Measurements from ENCODE around the gene C1QBP. TPM values are rescaled to one million over a fixed set of nuclear protein-coding genes. Genes with fewer than 3 reads are reported as not detected.
"Not testable (repeated sequence)": the region's sequence is repeated elsewhere in the genome, so short reads cannot be mapped to it uniquely, and the experiment has no call there.

Gene C1QBP
- polyA plus RNA-seq, 4 donors, result 157 to 179 (median 170) TPM

DNA sequence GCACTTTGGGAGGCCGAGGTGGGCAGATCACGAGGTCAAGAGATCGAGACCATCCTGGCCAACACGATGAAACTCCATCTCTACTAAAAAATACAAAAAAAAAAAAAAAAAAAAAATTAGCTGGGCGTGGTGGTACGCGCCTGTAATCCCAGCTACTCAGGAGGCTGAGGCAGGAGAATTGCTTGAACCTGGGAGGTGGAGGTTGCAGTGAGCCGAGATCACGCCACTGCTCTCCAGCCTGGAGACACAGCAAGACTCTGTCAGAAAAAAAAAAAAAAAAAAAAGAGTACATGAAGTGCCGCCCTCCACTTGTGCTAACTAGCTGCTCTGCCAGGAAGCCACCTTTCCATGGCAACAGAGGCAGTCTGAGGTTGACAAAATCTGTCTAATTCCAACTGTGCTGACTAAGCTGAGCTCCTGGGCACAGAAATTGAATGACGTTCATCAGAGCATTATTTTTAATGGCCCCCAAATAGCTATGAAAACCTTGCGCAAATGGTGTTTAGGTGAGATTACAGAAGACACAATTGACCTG, 3.1 kb downstream of the C1QBP start:
- DNase-seq (ENCODE audit: low read depth in 4 of 4, low spot score in 3 of 4), result not testable (repeated sequence)

GRCh38 chr17:5434984-5435383, 4.0 kb downstream of the C1QBP start:
- no peak for DNase-seq (ENCODE audit: low read depth in 4 of 4, low spot score in 3 of 4)

DNA sequence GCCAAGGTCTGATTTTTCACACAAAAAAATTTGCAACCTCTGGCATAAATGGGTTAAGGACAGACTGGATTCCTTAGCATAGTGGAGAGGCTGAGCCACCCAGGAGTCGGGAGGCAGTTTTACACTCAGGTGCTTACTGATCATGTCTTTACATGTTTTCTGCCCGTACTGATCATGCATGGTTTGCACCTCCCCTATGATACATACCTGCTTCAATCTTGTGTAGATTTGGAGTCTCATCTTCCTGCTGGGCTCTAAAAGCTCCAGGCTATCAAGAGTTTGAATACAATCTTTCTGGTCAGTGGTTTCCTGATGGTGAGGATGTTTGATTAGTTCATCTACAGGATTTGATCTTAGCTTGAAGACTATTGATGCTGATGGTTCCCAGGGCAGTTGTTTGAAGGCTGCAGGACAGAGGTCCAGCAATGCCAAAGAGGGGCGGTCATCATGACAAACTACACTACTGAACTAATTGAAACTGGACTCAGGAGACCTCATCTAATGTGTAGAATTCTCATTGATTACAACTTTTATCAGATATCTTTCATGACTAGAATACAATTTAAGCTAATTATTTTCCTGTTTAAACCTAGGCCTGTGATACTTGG, 6.9 kb downstream of the C1QBP start:
- DNase-seq (ENCODE audit: low read depth in 4 of 4, low spot score in 3 of 4), result no peak

GRCh38 chr17:5431234-5431633, 7.7 kb downstream of the C1QBP start:
- DNase-seq (ENCODE audit: low read depth in 4 of 4, low spot score in 3 of 4), result not testable (repeated sequence)

- DNase-seq (ENCODE audit: low read depth in 4 of 4, low spot score in 3 of 4), result no peak
Observed at GRCh38 chr17:5430413-5430999, 8.4 kb downstream of the C1QBP start.

GRCh38 chr17:5429191-5429887, 9.6 kb downstream of the C1QBP start:
- no peak for DNase-seq (ENCODE audit: low read depth in 4 of 4, low spot score in 3 of 4)

- no peak for DNase-seq (ENCODE audit: low read depth in 4 of 4, low spot score in 3 of 4)
Observed at GRCh38 chr17:5425826-5426225, 13.1 kb downstream of the C1QBP start.

DNA sequence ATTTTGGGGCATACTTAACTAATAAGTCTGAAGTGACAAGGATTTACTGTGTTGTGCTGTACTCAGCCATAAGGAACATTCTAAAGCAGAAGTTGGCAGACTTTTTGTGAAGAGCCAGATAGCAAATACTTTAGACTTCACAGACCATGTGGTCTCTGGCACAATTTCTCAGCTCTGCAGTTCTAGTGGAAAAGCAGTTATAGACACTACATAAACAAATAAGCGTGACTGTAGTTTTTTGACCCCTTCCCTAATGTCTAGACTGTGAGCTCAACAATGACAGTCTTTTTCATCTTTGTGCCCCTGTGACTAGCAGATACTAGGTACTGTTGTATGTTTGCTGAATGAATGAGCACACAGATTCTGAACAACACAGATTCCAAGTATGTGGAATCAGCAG, 14.0 kb downstream of the C1QBP start:
- DNase-seq (ENCODE audit: low read depth in 4 of 4, low spot score in 3 of 4), result no peak

- no peak for DNase-seq (ENCODE audit: low read depth in 4 of 4, low spot score in 3 of 4)
Observed at GRCh38 chr17:5422505-5422904, 16.4 kb downstream of the C1QBP start.

DNA sequence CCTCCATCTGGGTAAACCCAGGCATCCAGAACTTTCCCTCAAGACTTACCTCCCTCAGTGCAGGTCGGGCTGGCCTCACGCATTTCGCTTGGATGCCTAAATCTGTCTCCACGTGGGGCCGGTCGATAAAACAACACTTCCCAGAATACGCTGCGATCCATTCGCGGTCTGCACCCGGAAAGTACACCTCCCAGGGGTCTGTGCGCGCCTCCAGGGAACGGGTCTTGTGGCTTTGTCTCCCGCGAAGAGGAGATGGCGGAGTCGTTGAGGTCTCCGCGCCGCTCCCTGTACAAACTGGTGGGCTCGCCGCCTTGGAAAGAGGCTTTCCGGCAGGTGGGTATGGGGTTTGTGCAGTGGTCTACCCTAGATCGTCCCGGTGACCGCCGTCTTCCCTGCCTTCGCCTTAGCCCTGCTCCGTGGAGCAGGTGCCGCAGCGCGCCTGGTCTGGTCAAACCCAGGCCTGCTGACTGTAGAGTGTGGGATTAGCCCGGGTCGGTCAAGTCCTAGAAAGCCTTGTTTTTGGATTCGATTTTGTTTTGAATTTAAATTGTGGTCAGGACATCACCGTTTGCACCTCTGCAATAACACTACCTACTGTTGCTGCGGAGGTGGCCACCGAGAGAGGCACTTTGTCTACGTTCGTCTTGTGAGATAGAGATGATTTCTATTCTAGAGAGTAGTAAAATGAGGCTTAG, 18.8 kb downstream of the C1QBP start, which contains the start of gene RPAIN:
Gene RPAIN, plus strand, starts transcription at position 224 of the 695 bp plus-strand sequence. Its CDS starts 29 bp downstream, at position 253.
- peak in 3 of 4 donors; percentile 20 to 90 (median 89) for DNase-seq (ENCODE audit: low read depth in 4 of 4, low spot score in 3 of 4)

DNA sequence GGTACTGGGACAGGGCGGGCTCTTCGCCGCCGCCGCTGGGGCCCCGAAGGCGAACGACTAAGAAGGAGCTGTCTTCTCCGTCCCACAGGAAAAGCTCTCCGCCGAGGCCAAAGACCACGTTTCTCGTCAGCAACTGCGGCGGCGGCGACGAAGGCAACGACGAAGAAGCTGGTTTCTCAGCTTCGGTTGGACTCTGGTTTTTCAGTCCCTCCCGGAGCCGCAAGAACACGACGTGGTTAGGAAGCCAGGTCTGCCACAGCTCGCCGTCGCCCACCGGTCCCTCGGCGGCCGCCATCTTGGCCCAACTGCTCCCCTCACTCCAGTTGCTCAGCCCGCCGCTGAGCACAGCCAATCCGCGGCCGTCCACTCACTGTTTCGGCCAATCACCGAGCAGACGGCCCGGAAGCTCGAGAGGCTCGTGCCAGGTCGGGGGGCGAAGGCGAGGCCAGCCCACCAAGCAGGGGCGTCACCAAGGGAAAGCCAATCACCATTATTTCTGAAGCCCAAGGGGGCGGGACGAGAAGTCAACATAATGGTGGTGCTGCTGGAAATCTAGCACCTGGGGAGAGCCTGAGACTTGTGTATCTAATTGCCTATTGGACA, 19.5 kb downstream of the C1QBP start, which contains the start of gene NUP88:
Gene NUP88, minus strand, starts transcription at position 307 of the 603 bp plus-strand sequence. Its CDS starts 12 bp downstream, at position 295.
- DNase-seq (ENCODE audit: low read depth in 4 of 4, low spot score in 3 of 4), result peak; percentile 90 to 97 (median 97)

DNA sequence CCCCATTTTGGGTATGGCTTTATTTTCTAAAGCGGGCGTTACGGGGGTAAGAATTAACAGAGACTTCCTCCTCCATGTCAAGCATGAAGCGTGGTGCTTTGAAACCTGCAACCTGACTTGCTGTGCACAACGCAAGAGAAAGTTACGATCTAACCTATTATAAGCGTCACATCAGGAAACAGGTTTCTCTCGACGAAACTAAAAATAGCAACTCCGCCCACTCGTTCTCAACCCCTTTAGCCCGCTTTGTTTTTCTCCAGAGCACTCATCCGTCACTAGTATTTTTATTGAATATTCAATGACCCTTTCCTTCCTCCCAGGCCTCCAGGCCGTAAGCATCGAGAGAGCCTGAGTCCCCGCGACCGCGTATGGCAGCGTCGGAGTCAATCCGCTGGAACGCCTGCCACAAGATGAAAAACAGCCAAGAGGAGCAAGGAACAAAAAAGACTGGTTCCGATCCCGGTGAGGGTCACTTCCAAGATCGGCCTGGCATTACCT, 20.0 kb downstream of the C1QBP start:
- DNase-seq (ENCODE audit: low read depth in 4 of 4, low spot score in 3 of 4), result peak in 3 of 4 donors; percentile 44 to 55 (median 44)

GRCh38 chr17:5416901-5417300, 22.1 kb downstream of the C1QBP start:
- DNase-seq (ENCODE audit: low read depth in 4 of 4, low spot score in 3 of 4), result no peak

- no peak for DNase-seq (ENCODE audit: low read depth in 4 of 4, low spot score in 3 of 4)
Observed at GRCh38 chr17:5413682-5414081, 25.3 kb downstream of the C1QBP start.

DNA sequence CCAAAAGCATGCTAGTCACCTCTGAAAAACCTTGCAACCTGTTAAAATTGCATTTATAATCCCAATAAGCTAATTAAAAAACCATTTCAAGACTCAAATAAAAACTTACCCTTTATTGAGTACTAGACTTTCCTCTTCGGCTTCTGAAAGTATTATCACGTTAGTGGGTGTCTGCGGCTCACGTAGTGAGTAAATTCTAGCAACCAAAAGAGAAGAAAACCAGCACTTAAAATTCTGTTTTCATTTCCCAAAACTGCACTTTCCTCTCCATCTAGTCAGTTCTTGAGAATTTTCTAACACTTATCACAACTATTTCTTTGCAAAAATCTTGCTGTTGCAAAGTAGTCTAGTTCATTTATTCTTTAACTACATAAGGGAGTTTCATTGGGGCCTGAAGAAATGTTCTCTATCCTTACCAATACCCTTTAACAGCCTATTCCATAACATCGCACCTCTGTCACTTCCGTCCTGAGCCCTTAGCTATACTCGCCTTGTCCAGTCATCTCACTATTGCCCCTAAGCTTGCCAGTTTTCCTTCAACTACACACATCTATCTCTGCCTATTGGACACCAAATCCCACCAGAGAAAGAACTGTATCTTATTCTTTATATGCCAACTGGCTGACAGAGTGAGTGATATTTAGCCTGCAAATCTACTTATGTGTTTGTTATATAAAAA, 28.2 kb downstream of the C1QBP start:
- DNase-seq (ENCODE audit: low read depth in 4 of 4, low spot score in 3 of 4), result no peak

DNA sequence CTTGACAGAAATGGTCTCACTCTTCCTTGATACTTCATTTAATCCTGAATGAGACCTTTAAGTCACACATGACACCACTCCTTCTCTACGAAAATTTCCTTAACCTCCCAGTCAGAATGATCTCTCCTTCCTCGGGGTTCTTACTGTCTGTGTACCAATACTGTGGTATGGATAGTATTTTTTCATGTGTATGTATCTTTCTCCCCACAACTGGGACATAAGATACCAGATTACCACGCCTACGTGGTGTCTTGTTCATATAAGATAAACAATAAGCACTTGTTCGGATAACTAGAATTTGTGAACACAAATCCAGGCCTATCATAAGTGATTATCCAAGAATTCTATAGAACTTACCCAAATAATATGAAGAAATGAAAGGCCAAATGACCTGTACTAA, 30.8 kb downstream of the C1QBP start:
- no peak for DNase-seq (ENCODE audit: low read depth in 4 of 4, low spot score in 3 of 4)

GRCh38 chr17:5405400-5405799, 33.6 kb downstream of the C1QBP start:
- DNase-seq (ENCODE audit: low read depth in 4 of 4, low spot score in 3 of 4), result no peak

DNA sequence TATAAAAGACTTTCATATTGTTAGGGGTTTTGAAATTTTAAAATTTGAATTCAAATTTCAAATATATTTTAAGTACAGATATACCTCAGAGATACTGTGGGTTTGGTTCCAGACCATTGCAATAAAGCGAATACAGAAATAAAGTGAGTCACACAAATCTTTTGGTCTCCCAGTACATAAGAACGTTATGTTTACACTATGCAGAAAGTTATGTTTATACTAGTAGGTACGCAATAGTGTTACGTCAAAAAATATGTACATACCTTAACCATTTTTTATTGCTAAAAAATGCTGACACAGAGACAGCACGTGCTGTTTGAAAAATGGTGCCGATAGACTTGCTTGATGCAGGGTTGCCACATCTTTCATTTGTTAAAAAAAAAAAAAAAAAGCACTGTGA, 39.2 kb downstream of the C1QBP start:
- DNase-seq (ENCODE audit: low read depth in 4 of 4, low spot score in 3 of 4), result no peak

DNA sequence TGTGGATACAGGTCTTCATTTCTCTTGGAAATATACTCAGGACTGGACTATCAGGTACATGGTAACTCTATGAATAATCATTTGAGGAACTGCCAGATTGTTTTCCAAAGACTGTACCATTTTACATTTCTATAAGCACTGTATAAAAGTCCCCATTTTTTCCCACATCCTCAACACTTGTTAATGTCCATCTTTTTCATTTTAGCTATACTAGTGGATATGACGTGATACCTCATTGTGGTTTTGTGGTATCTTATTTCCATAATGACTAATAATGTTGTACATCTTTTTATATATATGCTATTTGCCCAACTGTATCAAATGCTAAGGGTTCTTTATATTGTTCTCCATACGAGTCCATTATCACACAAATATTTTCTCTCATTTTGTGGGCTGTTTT, 42.3 kb downstream of the C1QBP start:
- DNase-seq (ENCODE audit: low read depth in 4 of 4, low spot score in 3 of 4), result no peak

- no peak for DNase-seq (ENCODE audit: low read depth in 4 of 4, low spot score in 3 of 4)
Observed at GRCh38 chr17:5391678-5392077, 47.3 kb downstream of the C1QBP start.
